H1 (cell line): ENCODE results near the gene WDSUB1. TPM values are rescaled to one million over a fixed set of nuclear protein-coding genes. Genes with fewer than 3 reads are reported as not detected.

Source experiments
- CTCF ChIA-PET: fragments of 300-600 bp; sonication (Branson Sonifier 250); formaldehyde crosslinking; loops from one replicate; lab custom pipeline; 2021; ENCODE audit not compliant: partially characterized antibody; lab: Charles Lee
- POLR2A ChIA-PET: fragments of 300-600 bp; sonication (Branson Sonifier 250); formaldehyde crosslinking; loops from one replicate; lab custom pipeline; 2021; ENCODE audit warnings: inconsistent platforms; ENCODE audit not compliant: partially characterized antibody; lab: Charles Lee
- DNase-seq, 2 experiments: peaks; one replicate each; pipeline versions ENCODE4 v3.0.0 to v3.0.0-alpha.2; 2010 to 2022; ENCODE audit warnings: low spot score in 2 of 2, low read depth in 1 of 2, mixed read lengths in 1 of 2
- FAIRE-seq: peaks from 2 replicates; lab custom pipeline; 2011; peaks lifted over from hg19 to GRCh38; lab: Jason Lieb, UNC
- H2AFZ ChIP-seq: 2 replicates; pipeline ENCODE4 v1.8.1; 2012; ENCODE audit warnings: low read length, inconsistent platforms
- H2AK5ac ChIP-seq: 2 replicates; pipeline ENCODE4 v1.6.1; 2013; ENCODE audit warnings: low read depth, low read length
- H2BK120ac ChIP-seq: replicated peaks from 2 replicates; pipeline ENCODE3; 2013; ENCODE audit warnings: low read depth, low read length, inconsistent platforms
- H2BK12ac ChIP-seq: 2 replicates; pipeline ENCODE4 v1.6.1; 2013; ENCODE audit warnings: low read depth, low read length
- H2BK15ac ChIP-seq: 2 replicates; pipeline ENCODE4 v1.6.1; 2013; ENCODE audit warnings: low read length
- H2BK20ac ChIP-seq: 2 replicates; pipeline ENCODE4 v1.6.1; 2013; ENCODE audit warnings: low read length
- H2BK5ac ChIP-seq: 2 replicates; pipeline ENCODE4 v1.6.1; 2013; ENCODE audit warnings: low read depth, low read length
- H3K14ac ChIP-seq: 2 replicates; pipeline ENCODE4 v1.6.1; 2013; ENCODE audit warnings: inconsistent platforms; ENCODE audit not compliant: insufficient read length
- H3K18ac ChIP-seq: 2 replicates; pipeline ENCODE4 v1.6.1; 2013; ENCODE audit warnings: low read length; ENCODE audit errors: extremely low read depth
- H3K23ac ChIP-seq: 2 replicates; pipeline ENCODE4 v1.6.1; 2013; ENCODE audit warnings: inconsistent platforms; ENCODE audit not compliant: insufficient read length
- H3K23me2 ChIP-seq: 2 replicates; pipeline ENCODE4 v1.6.1; 2013; ENCODE audit warnings: low read depth, low read length
- H3K27ac ChIP-seq: 2 replicates; pipeline ENCODE4 v1.6.1; 2011; ENCODE audit warnings: low read depth, low read length, inconsistent platforms
- H3K27me3 ChIP-seq, 4 experiments: replicated peaks in 1 of 4; 1 replicate in 1 of 4; 2 replicates in 3 of 4; pipeline versions ENCODE4 v1.6.1 to v1.8.1; 2011 to 2013; ENCODE audit warnings: low read length in 3 of 4, mild to moderate bottlenecking in 3 of 4, inconsistent platforms in 2 of 4, mixed read lengths in 2 of 4, moderate library complexity in 1 of 4; ENCODE audit not compliant: control insufficient read depth in 3 of 4, insufficient read depth in 3 of 4; ENCODE audit errors: extremely low read depth in 1 of 4
- H3K36me3 ChIP-seq, 4 experiments: 2 replicates each; pipeline versions ENCODE4 v1.6.1 to v1.8.1; 2011 to 2013; ENCODE audit warnings: mild to moderate bottlenecking in 4 of 4, low read length in 3 of 4, moderate library complexity in 2 of 4, control low read depth in 1 of 4, inconsistent platforms in 1 of 4; ENCODE audit not compliant: insufficient read depth in 4 of 4, control insufficient read depth in 2 of 4
- H3K4ac ChIP-seq: replicated peaks from 2 replicates; pipeline ENCODE3; 2013; ENCODE audit warnings: low read length, low read depth, mixed read lengths, inconsistent platforms; ENCODE audit not compliant: insufficient read length
- H3K4me1 ChIP-seq, 4 experiments: replicated peaks in 1 of 4; 1 replicate in 1 of 4; 2 replicates in 3 of 4; pipeline versions ENCODE4 v1.6.1 to v1.8.1; 2011 to 2013; ENCODE audit warnings: low read length in 3 of 4, inconsistent platforms in 2 of 4, mixed read lengths in 1 of 4; ENCODE audit not compliant: insufficient read depth in 4 of 4, control insufficient read depth in 3 of 4
- H3K4me2 ChIP-seq, 2 experiments: 2 replicates each; pipeline versions ENCODE4 v1.6.1 to v1.8.1; 2011 to 2013; ENCODE audit warnings: low read depth in 2 of 2, low read length in 2 of 2, control low read depth in 1 of 2, inconsistent platforms in 1 of 2, mild to moderate bottlenecking in 1 of 2; ENCODE audit not compliant: insufficient read depth in 1 of 2
- H3K4me3 ChIP-seq, 4 experiments: fragments of 200-600, 300-600 bp in 1 of 4; sonication (generic), shearing (Covaris generic), sonication (Bioruptor Twin) in 1 of 4; 2 replicates each; pipeline versions ENCODE4 v1.5.1 to v1.8.1; 2011 to 2016; ENCODE audit warnings: low read length in 4 of 4, low read depth in 3 of 4, control low read depth in 2 of 4, inconsistent platforms in 2 of 4, mild to moderate bottlenecking in 2 of 4, mixed read lengths in 1 of 4, moderate library complexity in 1 of 4; ENCODE audit not compliant: insufficient read depth in 2 of 4; ENCODE audit errors: extremely low read depth in 1 of 4
- H3K56ac ChIP-seq: replicated peaks from 2 replicates; pipeline ENCODE3; 2013; ENCODE audit warnings: low read depth, mild to moderate bottlenecking, mixed read lengths, low read length, inconsistent platforms; ENCODE audit not compliant: insufficient read length
- H3K79me1 ChIP-seq: 2 replicates; pipeline ENCODE4 v1.6.1; 2013; ENCODE audit warnings: low read depth, low read length, control low read depth
- H3K79me2 ChIP-seq, 2 experiments: 2 replicates each; pipeline versions ENCODE4 v1.6.1 to v1.8.1; 2012 to 2013; ENCODE audit warnings: low read length in 2 of 2, mild to moderate bottlenecking in 2 of 2, inconsistent platforms in 1 of 2; ENCODE audit not compliant: insufficient read depth in 2 of 2, control insufficient read depth in 1 of 2
- H3K9ac ChIP-seq, 4 experiments: replicated peaks in 1 of 4; 1 replicate in 1 of 4; 2 replicates in 3 of 4; pipeline versions ENCODE4 v1.6.1 to v1.8.1; 2011 to 2013; ENCODE audit warnings: low read depth in 3 of 4, low read length in 3 of 4, control low read depth in 2 of 4, mild to moderate bottlenecking in 2 of 4, moderate library complexity in 2 of 4, inconsistent platforms in 1 of 4; ENCODE audit errors: extremely low read depth in 1 of 4
- H3K9me3 ChIP-seq, 2 experiments: 2 replicates each; pipeline versions ENCODE4 v1.6.1 to v1.8.1; 2012 to 2013; ENCODE audit warnings: mild to moderate bottlenecking in 2 of 2, moderate library complexity in 2 of 2, control low read depth in 1 of 2, inconsistent platforms in 1 of 2, low read depth in 1 of 2, low read length in 1 of 2, mixed read lengths in 1 of 2; ENCODE audit not compliant: insufficient read depth in 2 of 2
- H4K20me1 ChIP-seq, 2 experiments: replicated peaks in 1 of 2; 2 replicates each; pipeline versions ENCODE3 to v1.8.1; 2011 to 2013; ENCODE audit warnings: inconsistent platforms in 2 of 2, low read length in 2 of 2, mild to moderate bottlenecking in 1 of 2; ENCODE audit not compliant: insufficient read depth in 2 of 2, control insufficient read depth in 1 of 2
- H4K5ac ChIP-seq: 2 replicates; pipeline ENCODE4 v1.6.1; 2013; ENCODE audit warnings: low read length, low read depth, mixed read lengths, inconsistent platforms; ENCODE audit not compliant: insufficient read length
- H4K8ac ChIP-seq: 2 replicates; pipeline ENCODE4 v1.8.0; 2013; ENCODE audit warnings: mild to moderate bottlenecking, moderate library complexity, low read length, inconsistent platforms; ENCODE audit not compliant: insufficient read depth; ENCODE audit errors: extremely low read depth
- H4K91ac ChIP-seq: replicated peaks from 2 replicates; pipeline ENCODE3; 2013; ENCODE audit warnings: low read length, mixed read lengths, inconsistent platforms; ENCODE audit not compliant: insufficient read length
- CEBPB ChIP-seq: IDR thresholded peaks from 2 replicates; pipeline ENCODE4 v1.6.1; 2012; ENCODE audit warnings: low read depth, low read length
- EP300 ChIP-seq, 2 experiments: IDR thresholded peaks; 1 replicate in 1 of 2; 2 replicates in 1 of 2; pipeline ENCODE4 v1.6.1; 2011 to 2012; ENCODE audit warnings: low read depth in 2 of 2, low read length in 2 of 2, mild to moderate bottlenecking in 2 of 2, borderline replicate concordance in 1 of 2, inconsistent platforms in 1 of 2, moderate library complexity in 1 of 2
- TAF1 ChIP-seq: IDR thresholded peaks from 2 replicates; pipeline ENCODE4 v1.6.1; 2011; ENCODE audit warnings: mild to moderate bottlenecking, low read depth, low read length
- WGBS, 2 experiments: shearing (Covaris generic) in 1 of 2; methylation state at CpG; one replicate each; pipeline versions ENCODE4 v1.1.6 to v1.1.7; 2013 to 2015; ENCODE audit warnings: low lambda C conversion rate in 2 of 2, mixed read lengths in 2 of 2, inconsistent platforms in 1 of 2, low coverage in 1 of 2, missing lambda C conversion rate in 1 of 2; ENCODE audit not compliant: insufficient replicate concordance in 2 of 2, insufficient coverage in 1 of 2, insufficient read length in 1 of 2; ENCODE audit errors: extremely low coverage in 1 of 2, missing lambda C conversion rate in 1 of 2; 5-methylcytosine and 5-hydroxymethylcytosine counted together
- polyA plus RNA-seq, 7 experiments: library from polyadenylated mRNA; depleted of rRNA in 3 of 7; stranded (reverse) in 5 of 7; unstranded in 2 of 7; fragments of >200 nt in 5 of 7; fragments of 200-250 nt in 2 of 7; gene quantifications; 1 replicate in 5 of 7; 2 replicates in 1 of 7; 4 replicates in 1 of 7; pipeline versions ENCODE4 v1.2.1 to v1.2.3, GENCODE V29; 2011 to 2013; ENCODE audit warnings: missing spikeins in 2 of 7, mixed read lengths in 2 of 7
- total RNA-seq: library from RNA; stranded (reverse); fragmentation: NEBNext Ultra II Directional; extraction: Animal tissue kit (Norgen Biotek cat#: 25700); gene quantifications from 2 replicates; pipeline ENCODE4 v1.2.1, GENCODE V29; 2021

Gene WDSUB1
- total and polyA plus RNA-seq, 2 of the 8 experiments (the other 6 are each of a cell fraction or from before 2014, with no cell fraction given), result 5.5 to 8.0 TPM

DNA sequence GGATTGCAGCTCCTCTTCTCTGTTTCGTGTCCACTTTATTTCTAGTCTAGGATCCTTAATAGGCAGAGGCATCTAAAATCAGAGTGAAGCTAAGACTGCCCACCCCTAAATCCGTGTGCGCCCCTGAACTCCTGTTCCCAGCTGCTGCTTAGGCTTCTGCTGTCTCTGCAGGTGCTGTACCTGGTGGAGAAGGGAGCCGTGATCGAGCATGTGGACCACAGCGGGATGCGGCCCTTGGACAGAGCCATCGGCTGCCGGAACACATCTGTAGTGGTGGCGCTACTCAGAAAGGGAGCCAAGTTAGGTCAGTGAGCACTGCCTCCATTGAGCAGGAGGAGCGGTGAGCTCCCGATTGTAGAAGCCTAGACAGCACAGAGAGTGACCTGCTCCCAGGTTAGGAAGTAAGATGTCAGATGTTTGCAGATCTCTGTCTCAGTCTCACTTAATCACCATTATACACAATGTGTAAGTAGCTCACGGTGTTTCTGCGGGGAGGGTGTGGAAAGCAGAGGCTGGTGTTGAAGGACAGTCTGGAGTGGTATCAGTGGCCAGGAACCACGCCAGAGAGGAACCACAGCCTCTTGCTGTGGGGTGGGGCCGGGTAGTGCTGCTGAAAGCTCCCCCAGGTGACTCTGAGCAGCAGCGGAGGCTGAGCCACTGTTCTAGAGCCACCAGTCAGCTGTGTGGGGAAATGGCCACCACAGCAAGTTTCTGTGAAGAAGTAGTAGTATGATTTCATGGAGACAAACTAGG is 62.3 kb downstream of the WDSUB1 start:
- Histone ChIP-seq H3K18ac (no peak overlapping the region), H3K4me2 (no peak overlapping the region), H4K20me1 (peaks cover 2 to 6% of the 10 kb centered on the region in 2 experiments), H3K9ac (no peak overlapping the region), H3K56ac (no peak overlapping the region), H2BK20ac (no peak overlapping the region), H3K9me3 (no peaks in the 10 kb centered on the region), H3K14ac (no peak overlapping the region), H3K79me1 (no peaks in the 10 kb centered on the region), H3K23ac (no peak overlapping the region), H3K79me2 (no peaks in the 10 kb centered on the region), H2AFZ (no peak overlapping the region), H3K27ac (no peak overlapping the region), H4K91ac (no peak overlapping the region), H3K4me1 (no peaks in the 10 kb centered on the region), H4K5ac (no peak overlapping the region), H2AK5ac (no peak overlapping the region), H3K4me3 (no peak overlapping the region), H3K23me2 (no peaks in the 10 kb centered on the region), H4K8ac (peak overlapping the region; percentile 35), H3K27me3 (no peaks in the 10 kb centered on the region; a peak in 1 of 7 replicates), H2BK120ac (no peak overlapping the region), H3K4ac (no peak overlapping the region), H3K36me3 (no peaks in the 10 kb centered on the region), H2BK12ac (no peak overlapping the region), H2BK5ac (no peak overlapping the region), H2BK15ac (no peak overlapping the region)
- CTCF ChIA-PET, result interaction anchor here (0.7 to 4.2 kb wide), 8 partner anchors 8 to 307 kb away, joined by 3 to 19 read pairs (median 3); no protein-coding TSS in a partner anchor
- POLR2A ChIA-PET, result no interaction called here
- no peak for TF ChIP-seq TAF1
- TF ChIP-seq EP300 (IDR thresholded peaks at IDR 0.05; ENCODE audit: borderline replicate concordance in 1 of 2, low read depth in 2 of 2, low read length in 2 of 2), result no peak
- TF ChIP-seq CEBPB, result no peak
- 91% methylated on average over 17 of the region's 17 CpGs; no CpG with 5 or more reads in 1 of the 2 experiments for WGBS, 2 experiments
- FAIRE-seq, result no peak
- peak in 1 of 2 experiments; percentile 30 for DNase-seq
